ENCODE data around the gene PRKD2.

- TF ChIP-seq CTCF (IDR thresholded peaks at IDR 0.05; ENCODE audit: poor library complexity): peak; percentile 63
- no peak for TF ChIP-seq EZH2phosphoT487 (IDR thresholded peaks at IDR 0.05; ENCODE audit: low read depth, severe bottlenecking, unreplicated experiment)
- TF ChIP-seq EZH2 (IDR thresholded peaks at IDR 0.05; ENCODE audit: borderline replicate concordance): no peak
Measured at GRCh38 chr19:46748325-46749109, 31.6 kb upstream of the PRKD2 start.
